Tibial artery (tissue), 4 donors: ENCODE measurements around the gene RND2.

Experiments
- DNase-seq, 2 donors: peaks; one replicate each; pipeline ENCODE4 v3.0.0-alpha.2; 2019
- H3K27ac ChIP-seq, 2 donors: fragments of 200-600 bp; sonication (generic) in 1 of 2; 1 replicate in 1 of 2; 2 replicates in 1 of 2; pipeline ENCODE4 v1.5.1; 2018 to 2019; ENCODE audit warnings: mild to moderate bottlenecking in 1 of 2
- H3K27me3 ChIP-seq, 2 donors: fragments of 200-600 bp; sonication (generic) in 1 of 2; one replicate each; pipeline versions ENCODE4 v1.5.1 to v1.6.0; 2016 to 2019
- H3K36me3 ChIP-seq, 3 donors: fragments of 200-600 bp; sonication (generic) in 2 of 3; one replicate each; pipeline ENCODE4 v1.5.1; 2016 to 2019; ENCODE audit warnings: mild to moderate bottlenecking in 2 of 3
- H3K4me1 ChIP-seq, 4 donors: fragments of 200-600 bp; sonication (generic) in 2 of 4; 1 replicate in 3 of 4; 2 replicates in 1 of 4; pipeline ENCODE4 v1.5.1; 2016 to 2019
- H3K4me3 ChIP-seq, 2 donors: fragments of 200-600 bp; sonication (generic) in 1 of 2; 1 replicate in 1 of 2; 2 replicates in 1 of 2; pipeline ENCODE4 v1.5.1; 2018 to 2019; ENCODE audit warnings: mild to moderate bottlenecking in 2 of 2
- H3K9me3 ChIP-seq, 3 donors: fragments of 200-600 bp; sonication (generic) in 1 of 3; one replicate each; pipeline ENCODE4 v1.5.1; 2016 to 2019
- CTCF ChIP-seq, 2 experiments: fragments of 200-600 bp in 1 of 2; fragments of 450-650 bp in 1 of 2; IDR thresholded peaks; one replicate each; pipeline ENCODE4 v1.5.1; 2017 to 2019; ENCODE audit warnings: antibody characterized with exemption in 2 of 2, mild to moderate bottlenecking in 1 of 2, moderate library complexity in 1 of 2
- intact Hi-C: fragments of 100-400 bp; cut with DNase I; formaldehyde crosslinking; loops from one replicate; pipeline ENCODE4 v1.15.0; 2023; ENCODE audit warnings: low total_unique reads

RND2 gene

GRCh38 chr17:42980766-42981397 lies 44.1 kb upstream of the RND2 start:
- Histone ChIP-seq H3K27me3 (no peaks in the 10 kb centered on the region), H3K9me3 (no peaks in the 10 kb centered on the region), H3K4me1 (peaks cover 4 to 28% (median 19%) of the 10 kb centered on the region in 4 donors), H3K36me3 (peaks cover 0 to 21% (median 6%) of the 10 kb centered on the region in 3 donors), H3K27ac (peak overlapping the region; percentile 72 to 74), H3K4me3 (peak overlapping the region; percentile 81 to 84)
- intact Hi-C loops: no loop called here
- TF ChIP-seq CTCF (IDR thresholded peaks at IDR 0.05): no peak
- no peak for DNase-seq

- intact Hi-C loops: no loop called here
- H3K9me3 ChIP-seq: no peaks in the 10 kb centered on the region
- H3K27me3 ChIP-seq: no peaks in the 10 kb centered on the region
- no peak for DNase-seq
- peaks cover 6 to 35% (median 19%) of the 10 kb centered on the region in 3 donors for H3K36me3 ChIP-seq
- H3K4me3 ChIP-seq: no peak overlapping the region
- H3K27ac ChIP-seq: no peak overlapping the region
- no peak for TF ChIP-seq CTCF (IDR thresholded peaks at IDR 0.05)
- H3K4me1 ChIP-seq: peaks cover 4 to 28% (median 19%) of the 10 kb centered on the region in 4 donors
These were observed 42.8 kb upstream of the RND2 start for GRCh38 chr17:42982266-42982665.

GRCh38 chr17:42985225-42985624 lies 39.8 kb upstream of the RND2 start:
- Histone ChIP-seq H3K36me3 (peaks cover 36 to 65% (median 49%) of the 10 kb centered on the region in 3 donors), H3K27me3 (no peaks in the 10 kb centered on the region), H3K9me3 (no peaks in the 10 kb centered on the region), H3K27ac (no peak overlapping the region), H3K4me1 (peaks cover 0 to 18% (median 10%) of the 10 kb centered on the region in 4 donors), H3K4me3 (no peak overlapping the region)
- intact Hi-C loops: no loop called here
- no peak for DNase-seq
- TF ChIP-seq CTCF (IDR thresholded peaks at IDR 0.05): no peak

GRCh38 chr17:42989141-42989540 lies 35.9 kb upstream of the RND2 start:
- no peak overlapping the region for H3K27ac ChIP-seq
- DNase-seq: no peak
- no peaks in the 10 kb centered on the region for H3K27me3 ChIP-seq
- no peak overlapping the region for H3K4me3 ChIP-seq
- no peak for TF ChIP-seq CTCF (IDR thresholded peaks at IDR 0.05)
- intact Hi-C loops: no loop called here
- H3K36me3 ChIP-seq: peaks cover 52 to 96% (median 83%) of the 10 kb centered on the region in 3 donors
- H3K4me1 ChIP-seq: no peaks in the 10 kb centered on the region
- no peaks in the 10 kb centered on the region for H3K9me3 ChIP-seq

- intact Hi-C loops: no loop called here
- DNase-seq: no peak
- Histone ChIP-seq H3K36me3 (peaks cover 52 to 95% (median 82%) of the 10 kb centered on the region in 3 donors), H3K9me3 (no peaks in the 10 kb centered on the region), H3K27me3 (no peaks in the 10 kb centered on the region), H3K4me3 (no peak overlapping the region), H3K27ac (no peak overlapping the region), H3K4me1 (no peaks in the 10 kb centered on the region)
- TF ChIP-seq CTCF (IDR thresholded peaks at IDR 0.05): no peak
These were observed 35.0 kb upstream of the RND2 start for GRCh38 chr17:42989726-42990652.
